Esophagus muscularis mucosa (tissue), 4 donors: ENCODE data around the gene PRICKLE1. TPM values are rescaled to one million over a fixed set of nuclear protein-coding genes. Genes with fewer than 3 reads are reported as not detected.

ENCODE experiments used
- DNase-seq: peaks from one replicate; pipeline ENCODE4 v3.0.0-alpha.2; 2017; ENCODE audit errors: extremely low spot score
- H3K27ac ChIP-seq, 4 donors: fragments of 200-600 bp; sonication (generic); replicated peaks in 1 of 4; 1 replicate in 3 of 4; 2 replicates in 1 of 4; pipeline ENCODE4 v1.5.1; 2016 to 2019; ENCODE audit warnings: mild to moderate bottlenecking in 1 of 4
- H3K27me3 ChIP-seq, 4 donors: fragments of 200-600 bp; sonication (generic); one replicate each; pipeline versions ENCODE4 v1.5.1 to v1.6.0; 2016 to 2019
- H3K36me3 ChIP-seq, 4 donors: fragments of 200-600 bp; sonication (generic); one replicate each; pipeline ENCODE4 v1.5.1; 2016 to 2019
- H3K4me1 ChIP-seq, 4 donors: fragments of 200-600 bp; sonication (generic); one replicate each; pipeline ENCODE4 v1.5.1; 2016 to 2019
- H3K4me3 ChIP-seq, 4 donors: fragments of 200-600 bp; sonication (generic); 1 replicate in 2 of 4; 2 replicates in 2 of 4; pipeline ENCODE4 v1.5.1; 2016 to 2019; ENCODE audit warnings: mild to moderate bottlenecking in 4 of 4, moderate library complexity in 1 of 4
- H3K9me3 ChIP-seq, 4 donors: fragments of 200-600 bp; sonication (generic); 1 replicate in 3 of 4; 2 replicates in 1 of 4; pipeline ENCODE4 v1.5.1; 2016 to 2019
- EP300 ChIP-seq: sonication (generic); formaldehyde crosslinking; IDR thresholded peaks from one replicate; pipeline ENCODE4 v1.6.1; 2017; ENCODE audit warnings: antibody characterized with exemption
- POLR2A ChIP-seq: fragments of 450-650 bp; IDR thresholded peaks from one replicate; pipeline ENCODE4 v1.6.1; 2017; ENCODE audit warnings: antibody characterized with exemption, moderate library complexity, mild to moderate bottlenecking, low read depth
- POLR2AphosphoS5 ChIP-seq, 2 donors: sonication (generic); formaldehyde crosslinking; IDR thresholded peaks; one replicate each; pipeline ENCODE4 v1.6.1; 2017; ENCODE audit warnings: antibody characterized with exemption in 2 of 2
- WGBS: methylation state at CpG from one replicate; pipeline ENCODE4 v1.1.5; 2018; 5-methylcytosine and 5-hydroxymethylcytosine counted together
- intact Hi-C: fragments of 100-400 bp; cut with DNase I; formaldehyde crosslinking; loops from one replicate; pipeline ENCODE4 v1.15.1; 2023
- total RNA-seq, 4 donors: library from RNA; depleted of rRNA; stranded (reverse); fragments of >200 nt; gene quantifications; one replicate each; pipeline versions ENCODE4 v1.1.0 to v1.2.1, GENCODE V29; 2016
- TF ChIP-seq, protein P1 (sequence below), 3 experiments: fragments of 200-600 bp in 2 of 3; fragments of 450-650 bp in 1 of 3; sonication (generic) in 2 of 3; IDR thresholded peaks; one replicate each; pipeline ENCODE4 v1.5.1; 2017 to 2019; ENCODE audit warnings: antibody characterized with exemption in 3 of 3, mild to moderate bottlenecking in 2 of 3, moderate library complexity in 1 of 3

The PRICKLE1 gene
- total RNA-seq, 4 donors from 2014 or later: 12.5 to 36.9 (median 24.4) TPM

DNA sequence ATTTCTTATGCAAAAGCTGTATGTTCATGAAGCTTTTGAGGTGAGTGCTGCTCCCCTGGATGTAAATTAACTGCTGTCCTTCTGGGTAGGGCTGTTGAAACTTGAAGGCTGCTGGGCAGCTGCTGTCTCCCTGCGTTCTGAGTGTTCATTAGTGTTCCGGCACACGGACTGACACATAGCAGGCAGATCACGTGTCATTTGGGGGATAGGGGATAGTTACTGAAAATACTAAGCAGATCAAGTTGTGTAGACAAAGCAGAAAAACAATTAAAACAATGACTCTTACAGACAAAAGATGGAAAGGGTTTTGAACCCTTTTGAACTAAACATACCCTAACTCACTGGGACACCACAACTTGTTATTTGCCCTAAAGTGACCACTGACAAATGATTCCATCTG lies 82.5 kb downstream of the PRICKLE1 start:
- Histone ChIP-seq H3K27me3 (no peaks in the 10 kb centered on the region), H3K9me3 (no peaks in the 10 kb centered on the region), H3K36me3 (no peaks in the 10 kb centered on the region), H3K27ac (no peak overlapping the region), H3K4me3 (no peak overlapping the region), H3K4me1 (peaks cover 10 to 23% (median 12%) of the 10 kb centered on the region in 4 donors)
- intact Hi-C loops: no loop called here
- no peak for TF ChIP-seq EP300
- TF ChIP-seq POLR2A: no peak
- TF ChIP-seq, protein P1, sequence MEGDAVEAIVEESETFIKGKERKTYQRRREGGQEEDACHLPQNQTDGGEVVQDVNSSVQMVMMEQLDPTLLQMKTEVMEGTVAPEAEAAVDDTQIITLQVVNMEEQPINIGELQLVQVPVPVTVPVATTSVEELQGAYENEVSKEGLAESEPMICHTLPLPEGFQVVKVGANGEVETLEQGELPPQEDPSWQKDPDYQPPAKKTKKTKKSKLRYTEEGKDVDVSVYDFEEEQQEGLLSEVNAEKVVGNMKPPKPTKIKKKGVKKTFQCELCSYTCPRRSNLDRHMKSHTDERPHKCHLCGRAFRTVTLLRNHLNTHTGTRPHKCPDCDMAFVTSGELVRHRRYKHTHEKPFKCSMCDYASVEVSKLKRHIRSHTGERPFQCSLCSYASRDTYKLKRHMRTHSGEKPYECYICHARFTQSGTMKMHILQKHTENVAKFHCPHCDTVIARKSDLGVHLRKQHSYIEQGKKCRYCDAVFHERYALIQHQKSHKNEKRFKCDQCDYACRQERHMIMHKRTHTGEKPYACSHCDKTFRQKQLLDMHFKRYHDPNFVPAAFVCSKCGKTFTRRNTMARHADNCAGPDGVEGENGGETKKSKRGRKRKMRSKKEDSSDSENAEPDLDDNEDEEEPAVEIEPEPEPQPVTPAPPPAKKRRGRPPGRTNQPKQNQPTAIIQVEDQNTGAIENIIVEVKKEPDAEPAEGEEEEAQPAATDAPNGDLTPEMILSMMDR (IDR thresholded peaks at IDR 0.05): no peak
- no peak for TF ChIP-seq POLR2AphosphoS5 (IDR thresholded peaks at IDR 0.05)
- DNase-seq: no peak
- WGBS: 90% methylated on average over 4 of the region's 4 CpGs

DNA sequence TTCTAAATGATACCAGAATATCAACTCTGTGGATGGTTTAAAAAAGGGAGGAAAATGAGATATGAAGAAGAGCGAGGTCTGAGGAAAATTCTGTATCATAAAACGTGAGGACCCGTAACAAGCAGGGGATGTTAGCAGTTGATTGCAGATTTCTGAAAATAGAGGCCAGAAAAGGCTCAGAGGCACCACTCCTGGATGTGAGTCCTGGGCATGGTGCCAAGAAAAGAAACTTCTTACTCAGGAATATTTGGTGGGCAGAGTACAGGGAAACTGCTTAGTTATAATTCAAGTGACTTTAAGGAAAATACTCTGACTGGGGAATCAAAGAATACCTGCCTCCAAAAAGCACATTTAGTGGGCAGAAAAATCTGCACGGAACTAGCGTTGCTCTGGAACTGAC lies 85.5 kb downstream of the PRICKLE1 start:
- H3K36me3 ChIP-seq: no peaks in the 10 kb centered on the region
- H3K4me3 ChIP-seq: no peak overlapping the region
- no peaks in the 10 kb centered on the region for H3K27me3 ChIP-seq
- no peaks in the 10 kb centered on the region for H3K9me3 ChIP-seq
- no peak for DNase-seq
- peaks cover 6 to 13% (median 8%) of the 10 kb centered on the region in 4 donors for H3K4me1 ChIP-seq
- TF ChIP-seq, protein P1 (IDR thresholded peaks at IDR 0.05): no peak
- no peak for TF ChIP-seq POLR2AphosphoS5 (IDR thresholded peaks at IDR 0.05)
- TF ChIP-seq EP300: no peak
- TF ChIP-seq POLR2A: no peak
- intact Hi-C loops: no loop called here
- H3K27ac ChIP-seq: no peak overlapping the region
- 47% methylated on average over 5 of the region's 5 CpGs for WGBS

DNA sequence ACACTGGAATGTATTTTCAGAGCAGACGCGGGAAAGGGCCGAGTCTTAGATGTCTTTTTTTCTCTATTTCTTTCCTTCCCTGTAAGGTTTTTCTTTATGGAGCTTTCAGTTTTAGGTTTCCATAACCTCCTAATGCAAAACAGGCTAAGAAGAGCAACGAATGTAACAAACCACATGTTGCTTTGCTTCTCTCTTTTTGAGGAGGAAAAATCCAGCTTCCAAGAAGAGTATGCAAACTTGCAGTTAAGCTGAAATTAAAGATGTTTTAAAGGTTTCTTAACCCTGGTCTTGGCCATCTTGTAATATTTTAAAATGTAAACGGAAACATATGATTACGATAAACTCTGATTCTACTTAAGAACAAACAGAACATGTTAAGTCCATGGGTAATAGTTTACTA lies 86.9 kb downstream of the PRICKLE1 start:
- no peaks in the 10 kb centered on the region for H3K9me3 ChIP-seq
- no peaks in the 10 kb centered on the region for H3K36me3 ChIP-seq
- H3K4me3 ChIP-seq: no peak overlapping the region
- no peak for TF ChIP-seq POLR2AphosphoS5 (IDR thresholded peaks at IDR 0.05)
- TF ChIP-seq, protein P1 (IDR thresholded peaks at IDR 0.05): no peak
- no peak for TF ChIP-seq POLR2A
- no peak for TF ChIP-seq EP300
- intact Hi-C loops: no loop called here
- H3K27ac ChIP-seq: no peak overlapping the region
- DNase-seq: no peak
- no peaks in the 10 kb centered on the region for H3K27me3 ChIP-seq
- peaks cover 0 to 8% (median 4%) of the 10 kb centered on the region in 4 donors for H3K4me1 ChIP-seq
- WGBS: 66% methylated on average over 6 of the region's 6 CpGs

DNA sequence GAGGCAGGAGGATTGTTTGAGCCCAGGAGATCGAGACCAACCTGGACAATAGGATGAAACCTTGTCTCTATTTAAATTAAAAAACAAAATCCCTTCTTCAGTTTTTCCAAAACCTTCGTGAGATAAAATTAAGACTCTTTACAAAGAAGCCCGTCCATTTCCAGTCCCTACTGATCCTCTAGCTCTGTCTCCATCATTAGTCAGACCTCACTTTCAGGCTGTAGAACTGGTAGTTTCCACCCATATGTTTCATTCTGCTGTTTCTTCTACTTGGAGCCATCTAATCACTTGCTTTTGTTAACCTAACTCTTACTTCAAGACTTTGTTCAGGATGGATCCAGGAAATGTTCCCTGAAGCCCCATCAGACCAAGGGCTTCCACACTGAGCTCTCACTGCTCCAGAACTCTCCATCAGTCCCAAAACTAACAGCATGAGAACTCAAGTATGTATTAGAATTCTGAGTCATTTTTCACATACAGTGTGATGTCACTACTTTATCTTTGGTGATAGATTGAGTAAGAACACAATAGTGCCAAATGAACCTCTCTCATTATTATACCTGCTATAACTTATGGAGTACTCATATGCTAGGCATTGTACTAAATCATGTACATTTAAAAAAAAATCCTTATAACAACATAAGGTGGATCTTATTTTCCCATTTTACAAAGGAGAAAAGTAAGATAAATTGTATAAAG lies 90.8 kb downstream of the PRICKLE1 start:
- 93% methylated on average over 3 of the region's 3 CpGs for WGBS

More for the DNA sequence above, 90.8 kb downstream of the PRICKLE1 start:
- H3K4me3 ChIP-seq: no peak overlapping the region
- H3K27me3 ChIP-seq: no peaks in the 10 kb centered on the region
- no peaks in the 10 kb centered on the region for H3K9me3 ChIP-seq
- no peak overlapping the region for H3K27ac ChIP-seq
- intact Hi-C loops: no loop called here
- H3K36me3 ChIP-seq: no peaks in the 10 kb centered on the region
- no peak for DNase-seq
- TF ChIP-seq EP300: no peak
- no peak for TF ChIP-seq POLR2AphosphoS5 (IDR thresholded peaks at IDR 0.05)
- TF ChIP-seq, protein P1 (IDR thresholded peaks at IDR 0.05): no peak
- TF ChIP-seq POLR2A: no peak
- no peaks in the 10 kb centered on the region for H3K4me1 ChIP-seq
